Esophagus squamous epithelium (tissue), 4 donors: ENCODE data around the gene TTC23L.

Experiments used
- POLR2A ChIP-seq, 4 donors: fragments of 450-650 bp; IDR thresholded peaks; one replicate each; pipeline ENCODE4 v1.6.1; 2017; ENCODE audit warnings: antibody characterized with exemption in 4 of 4, mild to moderate bottlenecking in 4 of 4, moderate library complexity in 3 of 4
- TF ChIP-seq, protein P1 (sequence below), 6 experiments: fragments of 450-650 bp in 4 of 6; fragments of 200-600 bp in 2 of 6; sonication (generic) in 2 of 6; IDR thresholded peaks; one replicate each; pipeline ENCODE4 v1.5.1; 2016 to 2019; ENCODE audit warnings: antibody characterized with exemption in 6 of 6, mild to moderate bottlenecking in 4 of 6, moderate library complexity in 4 of 6

DNA sequence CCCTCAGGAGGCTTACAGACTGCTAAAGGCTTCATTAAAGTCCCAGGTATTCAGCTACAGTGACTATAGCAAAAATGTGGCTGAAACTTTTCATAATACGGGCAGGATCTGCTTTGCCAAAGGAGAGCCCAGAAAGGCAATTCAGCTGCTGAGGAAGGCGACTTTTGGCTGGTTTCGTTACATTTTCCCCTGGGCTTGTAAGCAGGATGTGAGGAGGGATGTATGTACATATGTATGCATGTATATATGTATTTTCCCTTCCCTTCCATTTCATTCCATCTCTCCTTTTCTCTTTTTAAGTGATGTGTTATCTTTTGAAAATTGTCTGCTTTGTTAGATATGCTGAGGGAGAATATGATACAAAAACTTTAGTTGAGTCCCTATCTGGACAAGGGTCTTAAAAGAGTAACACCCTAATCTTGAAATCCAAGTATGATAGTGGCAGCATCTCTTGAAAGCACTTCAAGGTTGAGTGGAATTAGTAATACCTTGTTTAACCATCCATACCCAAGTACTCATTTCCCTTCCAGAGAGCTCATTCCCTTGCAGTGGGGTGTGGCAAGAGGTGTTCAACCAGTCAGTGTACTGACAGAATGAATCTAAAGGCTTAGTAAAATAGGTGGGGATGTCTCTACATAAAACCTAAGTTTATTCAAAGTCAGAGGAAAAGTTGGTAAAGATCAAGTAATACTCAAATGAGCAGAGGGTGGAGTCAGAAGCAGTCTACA is 47.6 kb downstream of the TTC23L start:
- TF ChIP-seq, protein P1, sequence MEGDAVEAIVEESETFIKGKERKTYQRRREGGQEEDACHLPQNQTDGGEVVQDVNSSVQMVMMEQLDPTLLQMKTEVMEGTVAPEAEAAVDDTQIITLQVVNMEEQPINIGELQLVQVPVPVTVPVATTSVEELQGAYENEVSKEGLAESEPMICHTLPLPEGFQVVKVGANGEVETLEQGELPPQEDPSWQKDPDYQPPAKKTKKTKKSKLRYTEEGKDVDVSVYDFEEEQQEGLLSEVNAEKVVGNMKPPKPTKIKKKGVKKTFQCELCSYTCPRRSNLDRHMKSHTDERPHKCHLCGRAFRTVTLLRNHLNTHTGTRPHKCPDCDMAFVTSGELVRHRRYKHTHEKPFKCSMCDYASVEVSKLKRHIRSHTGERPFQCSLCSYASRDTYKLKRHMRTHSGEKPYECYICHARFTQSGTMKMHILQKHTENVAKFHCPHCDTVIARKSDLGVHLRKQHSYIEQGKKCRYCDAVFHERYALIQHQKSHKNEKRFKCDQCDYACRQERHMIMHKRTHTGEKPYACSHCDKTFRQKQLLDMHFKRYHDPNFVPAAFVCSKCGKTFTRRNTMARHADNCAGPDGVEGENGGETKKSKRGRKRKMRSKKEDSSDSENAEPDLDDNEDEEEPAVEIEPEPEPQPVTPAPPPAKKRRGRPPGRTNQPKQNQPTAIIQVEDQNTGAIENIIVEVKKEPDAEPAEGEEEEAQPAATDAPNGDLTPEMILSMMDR (IDR thresholded peaks at IDR 0.05), result no peak
- TF ChIP-seq POLR2A (IDR thresholded peaks at IDR 0.05), result no peak
